Aorta (tissue), 5 donors: ENCODE results near the gene CYP2W1. TPM values are rescaled to one million over a fixed set of nuclear protein-coding genes. Genes with fewer than 3 reads are reported as not detected.

Experiments
- ATAC-seq: fragments of 200-7000 bp; cut with Tn5 transposase; one replicate; pipeline ENCODE4 v1.9.1; 2022; ENCODE audit warnings: moderate library complexity; ENCODE audit not compliant: low FRiP score
- DNase-seq, 2 donors: peaks; one replicate each; pipeline ENCODE4 v3.0.0-alpha.2; 2020
- H3K27ac ChIP-seq, 2 donors: one replicate each; pipeline ENCODE4 v1.5.1; 2013; ENCODE audit warnings: low read length in 2 of 2, mild to moderate bottlenecking in 2 of 2, moderate library complexity in 2 of 2, control low read depth in 1 of 2, inconsistent platforms in 1 of 2, low read depth in 1 of 2
- H3K27me3 ChIP-seq, 2 donors: one replicate each; pipeline ENCODE4 v1.6.1; 2013; ENCODE audit warnings: control low read depth in 1 of 2, low read length in 1 of 2, mild to moderate bottlenecking in 1 of 2, moderate library complexity in 1 of 2; ENCODE audit not compliant: insufficient read depth in 2 of 2, control insufficient read depth in 1 of 2
- H3K36me3 ChIP-seq, 2 donors: one replicate each; pipeline ENCODE4 v1.6.1; 2013; ENCODE audit warnings: control low read depth in 1 of 2, low read length in 1 of 2, mild to moderate bottlenecking in 1 of 2; ENCODE audit not compliant: insufficient read depth in 2 of 2, control insufficient read depth in 1 of 2
- H3K4me1 ChIP-seq, 2 donors: one replicate each; pipeline ENCODE4 v1.6.1; 2013; ENCODE audit warnings: low read length in 2 of 2, control low read depth in 1 of 2, mild to moderate bottlenecking in 1 of 2, moderate library complexity in 1 of 2; ENCODE audit not compliant: insufficient read depth in 2 of 2, control insufficient read depth in 1 of 2
- H3K4me3 ChIP-seq, 2 donors: one replicate each; pipeline ENCODE4 v1.5.1; 2013; ENCODE audit warnings: low read length in 2 of 2, control low read depth in 1 of 2, mild to moderate bottlenecking in 1 of 2
- H3K9me3 ChIP-seq: one replicate; pipeline ENCODE4 v1.6.1; 2013; ENCODE audit warnings: mild to moderate bottlenecking, low read length; ENCODE audit not compliant: control insufficient read depth
- WGBS, 2 donors: extraction: QIAGEN DNeasy Blood & Tissue Kit; methylation state at CpG; one replicate each; pipeline ENCODE4 v1.1.7; 2013; 5-methylcytosine and 5-hydroxymethylcytosine counted together
- intact Hi-C, 2 donors: fragments of 100-400 bp; cut with DNase I; formaldehyde crosslinking; loops; one replicate each; pipeline versions ENCODE4 v1.14.2 to v1.15.0; 2022
- polyA plus RNA-seq, 2 donors: library from polyadenylated mRNA; stranded (reverse); fragments of 200-250 nt; gene quantifications; one replicate each; pipeline ENCODE4 v1.2.3, GENCODE V29; 2013
- total RNA-seq, 2 donors: library from RNA; stranded (reverse); fragmentation: NEBNext Ultra II Directional; extraction: Animal tissue kit (Norgen Biotek cat#: 25700); gene quantifications; one replicate each; pipeline ENCODE4 v1.2.1, GENCODE V29; 2021
- donor health status: healthy with polysubstance abuse.
- donor health status: Bipolar disorder and iron deficiency.
- donor health status: DM: no; HTN: no; CAD: no.
- donor health status: DM: no; HTN: no; CAD: no.
- donor health status: DM: yes; HTN: yes; CAD: no.

CYP2W1 gene
- total and polyA plus RNA-seq, 4 donors: not detected

GRCh38 chr7:977326-978048, 5.5 kb upstream of the CYP2W1 start:
- ATAC-seq: no peak
- H3K4me1 ChIP-seq: no peaks in the 10 kb centered on the region
- no peak for DNase-seq
- no peaks in the 10 kb centered on the region for H3K27me3 ChIP-seq
- H3K36me3 ChIP-seq: no peaks in the 10 kb centered on the region
- 74 to 76% methylated on average over 19 of the region's 19 CpGs for WGBS, 2 donors
- H3K9me3 ChIP-seq: no peaks in the 10 kb centered on the region
- H3K4me3 ChIP-seq: no peak overlapping the region
- intact Hi-C loops: loop anchor here in 1 of 2 donors (5.0 kb wide), 1 partner anchor 165 kb away; no protein-coding TSS in a partner anchor
- H3K27ac ChIP-seq: no peak overlapping the region

- no peaks in the 10 kb centered on the region for H3K9me3 ChIP-seq
- ATAC-seq: no peak
- no peak overlapping the region for H3K4me3 ChIP-seq
- WGBS, 2 donors: 77 to 78% methylated on average over 7 of the region's 7 CpGs
- intact Hi-C loops: loop anchor here in 1 of 2 donors (5.0 kb wide), 1 partner anchor 164 kb away; no protein-coding TSS in a partner anchor
- no peak for DNase-seq
- H3K36me3 ChIP-seq: no peaks in the 10 kb centered on the region
- H3K27me3 ChIP-seq: no peaks in the 10 kb centered on the region
- no peaks in the 10 kb centered on the region for H3K4me1 ChIP-seq
- H3K27ac ChIP-seq: no peak overlapping the region
Observed at GRCh38 chr7:978049-978346, 5.0 kb upstream of the CYP2W1 start.

- H3K36me3 ChIP-seq: no peaks in the 10 kb centered on the region
- H3K27ac ChIP-seq: no peak overlapping the region
- WGBS, 2 donors: 86 to 90% methylated on average over 24 of the region's 24 CpGs
- no peaks in the 10 kb centered on the region for H3K9me3 ChIP-seq
- H3K4me3 ChIP-seq: no peak overlapping the region
- ATAC-seq (no peak), DNase-seq (no peak)
- no peaks in the 10 kb centered on the region for H3K4me1 ChIP-seq
- intact Hi-C loops: loop anchor here in 1 of 2 donors (5.0 kb wide), 1 partner anchor 164 kb away; no protein-coding TSS in a partner anchor
- H3K27me3 ChIP-seq: no peaks in the 10 kb centered on the region
Observed at GRCh38 chr7:978416-979091, 4.4 kb upstream of the CYP2W1 start.

GRCh38 chr7:979151-979550, 3.8 kb upstream of the CYP2W1 start:
- H3K27ac ChIP-seq: no peak overlapping the region
- no peaks in the 10 kb centered on the region for H3K9me3 ChIP-seq
- H3K4me3 ChIP-seq: no peak overlapping the region
- intact Hi-C loops: loop anchor here in 1 of 2 donors (5.0 kb wide), 1 partner anchor 163 kb away; no protein-coding TSS in a partner anchor
- ATAC-seq (no peak), DNase-seq (no peak)
- H3K36me3 ChIP-seq: no peaks in the 10 kb centered on the region
- WGBS, 2 donors: 87 to 88% methylated on average over 16 of the region's 16 CpGs
- H3K4me1 ChIP-seq: no peaks in the 10 kb centered on the region
- H3K27me3 ChIP-seq: no peaks in the 10 kb centered on the region

- Histone ChIP-seq H3K9me3 (no peaks in the 10 kb centered on the region), H3K36me3 (no peaks in the 10 kb centered on the region), H3K27me3 (no peaks in the 10 kb centered on the region), H3K4me1 (no peaks in the 10 kb centered on the region), H3K27ac (no peak overlapping the region), H3K4me3 (no peak overlapping the region)
- no peak for ATAC-seq
- intact Hi-C loops: loop anchor here in 1 of 2 donors (5.0 kb wide), 1 partner anchor 162 kb away; no protein-coding TSS in a partner anchor
- WGBS, 2 donors: 55 to 63% methylated on average over 15 of the region's 15 CpGs
- no peak for DNase-seq
Observed at GRCh38 chr7:979886-980571, 3.0 kb upstream of the CYP2W1 start.

- Histone ChIP-seq H3K27ac (no peak overlapping the region), H3K9me3 (no peaks in the 10 kb centered on the region), H3K4me3 (no peak overlapping the region), H3K4me1 (no peaks in the 10 kb centered on the region), H3K27me3 (no peaks in the 10 kb centered on the region), H3K36me3 (no peaks in the 10 kb centered on the region)
- intact Hi-C loops: no loop called here
- 86 to 88% methylated on average over 19 of the region's 19 CpGs for WGBS, 2 donors
- DNase-seq (no peak), ATAC-seq (no peak)
Observed at GRCh38 chr7:981793-982510, 1.0 kb upstream of the CYP2W1 start.

GRCh38 chr7:982511-983003, 424 bp upstream of the CYP2W1 start:
- Histone ChIP-seq H3K4me1 (no peaks in the 10 kb centered on the region), H3K27me3 (no peaks in the 10 kb centered on the region), H3K36me3 (no peaks in the 10 kb centered on the region), H3K4me3 (no peak overlapping the region), H3K27ac (no peak overlapping the region), H3K9me3 (no peaks in the 10 kb centered on the region)
- no peak for ATAC-seq
- intact Hi-C loops: no loop called here
- DNase-seq: no peak
- 59 to 72% methylated on average over 10 of the region's 10 CpGs for WGBS, 2 donors

GRCh38 chr7:983616-984071, 663 bp downstream of the CYP2W1 start:
- H3K27me3 ChIP-seq: no peaks in the 10 kb centered on the region

More at GRCh38 chr7:983616-984071, 663 bp downstream of the CYP2W1 start:
- Histone ChIP-seq H3K27ac (no peak overlapping the region), H3K36me3 (no peaks in the 10 kb centered on the region), H3K9me3 (no peaks in the 10 kb centered on the region), H3K4me3 (no peak overlapping the region), H3K4me1 (no peaks in the 10 kb centered on the region)
- DNase-seq (no peak), ATAC-seq (no peak)
- intact Hi-C loops: no loop called here
- WGBS, 2 donors: 84 to 85% methylated on average over 16 to 20 of the region's 20 CpGs
